GM21423 (cell line): ENCODE measurements around the gene PDK2.

Experiments used
- ATAC-seq: cut with Tn5 transposase; IDR thresholded peaks from one replicate; pipeline ENCODE4 v1.9.1; 2021; ENCODE audit warnings: mild to moderate bottlenecking, moderate library complexity; ENCODE audit not compliant: unreplicated experiment

The PDK2 gene

DNA sequence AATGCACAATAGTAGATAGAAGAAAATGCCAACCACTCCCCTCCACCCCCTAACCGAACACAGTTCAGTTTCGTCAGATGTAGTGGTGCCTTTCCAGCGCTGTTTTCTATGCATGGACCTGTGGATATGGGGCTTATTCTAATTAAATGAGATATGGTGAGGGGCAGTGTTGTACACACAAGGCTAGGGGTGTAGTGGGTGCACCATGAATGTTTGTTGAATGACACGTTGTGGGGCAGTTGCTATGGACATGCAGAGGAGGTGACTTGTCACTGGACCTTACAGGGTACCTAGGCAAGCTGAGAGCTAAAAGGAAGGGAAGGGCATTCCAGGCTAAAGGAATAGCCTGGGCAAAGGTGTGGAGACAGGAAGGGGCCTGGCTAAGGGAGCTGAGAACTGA is 3.4 kb downstream of the PDK2 start:
- no peak for ATAC-seq

DNA sequence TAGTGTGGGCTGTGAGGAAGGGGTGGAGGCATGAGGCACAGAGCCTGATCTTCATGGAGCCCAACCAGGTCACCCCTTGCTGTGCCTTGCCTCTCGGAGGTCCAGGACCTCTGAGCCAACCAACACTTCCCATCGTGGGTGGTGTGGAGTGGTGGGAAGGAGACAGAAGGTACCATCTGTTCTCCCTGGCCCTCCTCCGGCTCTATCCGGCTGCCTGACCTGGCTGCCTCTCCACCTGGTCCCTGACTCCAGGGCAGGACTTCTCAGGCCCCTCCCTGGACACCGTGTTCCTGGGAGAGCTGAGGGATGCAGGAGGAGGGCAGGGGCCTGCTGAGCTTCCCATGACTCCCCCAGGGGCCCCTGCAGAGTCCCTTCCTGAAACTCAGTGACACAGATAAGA is 3.9 kb downstream of the PDK2 start:
- ATAC-seq, result no peak

DNA sequence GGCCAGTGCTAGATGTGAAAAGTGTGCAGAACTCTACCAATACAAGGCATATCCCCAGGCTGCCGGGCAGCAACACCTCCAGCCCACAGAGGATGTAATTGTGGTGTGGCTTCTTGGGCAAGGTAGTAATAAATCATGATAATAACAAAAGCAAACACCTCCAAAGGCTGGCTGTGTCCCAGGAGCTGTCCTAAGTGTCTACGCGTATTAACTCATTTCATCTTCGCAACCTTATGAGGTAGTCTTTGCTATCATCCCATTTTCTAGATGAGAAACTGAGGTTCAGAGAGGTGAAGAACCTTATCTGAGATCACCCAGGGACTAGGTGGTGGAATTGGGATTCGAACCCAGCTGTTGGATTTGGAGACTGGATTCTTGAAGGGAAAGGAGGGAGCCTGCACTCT is 5.3 kb downstream of the PDK2 start:
- no peak for ATAC-seq

DNA sequence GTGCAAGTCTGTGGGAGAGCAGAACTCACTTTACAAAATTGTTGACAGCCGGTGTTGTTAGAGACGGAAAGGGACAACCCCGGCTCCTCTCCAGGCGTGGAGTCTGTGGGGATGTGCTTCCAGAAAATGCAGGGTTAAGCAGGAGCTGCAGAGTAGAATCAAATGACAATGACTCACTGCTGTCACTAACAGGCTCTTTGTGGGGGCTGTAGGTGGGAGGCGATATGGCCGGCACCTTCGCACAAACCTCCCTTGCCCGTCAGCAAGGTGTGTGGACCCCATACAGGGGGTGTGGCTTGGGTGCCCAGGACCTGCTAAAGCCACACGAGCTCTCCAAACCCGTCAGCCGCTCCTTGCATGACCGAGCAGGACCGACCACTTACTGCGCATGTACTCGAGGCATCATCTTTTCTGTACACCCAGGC is 5.8 kb downstream of the PDK2 start:
- no peak for ATAC-seq

DNA sequence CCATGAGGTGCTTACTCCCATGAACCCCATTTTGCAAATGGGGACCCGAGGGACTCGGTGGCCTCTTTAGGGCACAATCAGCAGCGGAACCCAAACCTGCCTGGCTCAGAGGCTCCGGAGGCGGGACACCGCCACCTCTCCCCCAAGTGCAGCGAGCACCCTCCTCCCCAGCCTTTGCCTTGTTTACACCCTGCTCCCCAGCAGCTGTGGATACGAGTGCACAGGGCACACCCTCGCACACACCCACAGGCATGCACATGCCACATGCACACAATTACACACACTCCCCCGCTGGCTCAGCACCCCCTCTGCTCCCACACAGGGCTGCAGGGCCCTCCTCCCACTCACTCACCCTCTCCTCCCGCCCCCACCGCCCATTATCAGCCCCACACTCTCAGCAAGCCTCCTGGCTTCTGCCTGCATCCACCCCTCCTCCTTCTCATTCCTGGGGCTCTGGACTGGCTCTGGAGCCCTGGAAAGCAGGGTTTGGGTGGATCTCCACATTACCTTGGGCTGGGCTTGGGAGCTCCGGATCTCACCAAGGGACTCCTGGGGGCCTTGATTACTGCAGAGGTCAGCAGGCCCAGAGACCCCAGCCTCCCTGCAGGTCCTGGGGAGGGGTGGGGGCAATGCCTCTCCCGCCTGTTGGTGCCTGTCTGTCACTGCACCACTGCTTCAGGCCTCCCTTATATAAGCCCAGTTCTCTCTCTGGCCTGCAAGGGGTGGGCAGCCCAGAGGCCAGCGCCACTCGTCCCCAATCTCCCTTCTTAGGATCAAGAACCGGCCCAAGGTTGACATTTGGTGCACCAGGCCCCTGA is 6.4 kb downstream of the PDK2 start:
- no peak for ATAC-seq

DNA sequence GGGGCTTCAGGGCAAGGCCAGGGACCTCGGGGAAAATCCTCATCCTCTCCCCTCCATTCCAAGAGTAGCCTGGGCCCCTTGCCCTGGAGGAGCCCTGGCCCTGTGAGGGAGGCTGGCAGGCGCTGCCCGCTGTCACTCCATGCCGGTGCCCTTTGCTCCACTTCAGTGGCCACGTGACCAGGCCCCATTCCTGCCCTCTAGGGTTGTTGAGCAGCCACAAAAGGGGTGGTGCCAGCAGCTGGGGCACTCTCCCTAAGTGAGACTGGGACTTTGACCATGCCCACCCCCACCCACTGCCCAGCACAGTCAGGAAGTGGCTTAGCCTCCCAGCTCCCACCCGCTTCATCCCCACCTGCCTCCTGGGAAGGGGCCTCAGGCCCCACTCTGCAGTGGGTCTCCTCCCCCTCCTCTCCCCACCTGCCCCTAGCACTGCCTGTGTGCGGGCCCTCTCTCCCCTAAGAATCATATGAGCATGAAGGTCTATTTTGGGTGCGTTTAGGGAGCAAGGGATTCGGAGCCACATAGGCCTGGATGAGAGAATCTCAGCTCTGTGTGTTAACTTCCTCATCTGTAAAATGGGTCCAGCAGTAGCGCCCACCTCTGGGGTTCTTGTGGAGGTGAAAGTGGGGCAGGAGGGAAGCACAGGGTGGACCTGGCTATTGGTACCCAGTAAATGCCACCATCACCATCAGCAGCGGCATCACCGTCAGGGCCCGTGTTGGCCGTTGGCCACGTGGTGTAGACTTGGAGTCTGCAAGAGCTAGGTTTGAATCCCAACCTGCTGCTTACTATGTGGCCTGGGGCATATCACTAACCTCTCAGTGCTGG is 7.2 kb downstream of the PDK2 start:
- no peak for ATAC-seq

DNA sequence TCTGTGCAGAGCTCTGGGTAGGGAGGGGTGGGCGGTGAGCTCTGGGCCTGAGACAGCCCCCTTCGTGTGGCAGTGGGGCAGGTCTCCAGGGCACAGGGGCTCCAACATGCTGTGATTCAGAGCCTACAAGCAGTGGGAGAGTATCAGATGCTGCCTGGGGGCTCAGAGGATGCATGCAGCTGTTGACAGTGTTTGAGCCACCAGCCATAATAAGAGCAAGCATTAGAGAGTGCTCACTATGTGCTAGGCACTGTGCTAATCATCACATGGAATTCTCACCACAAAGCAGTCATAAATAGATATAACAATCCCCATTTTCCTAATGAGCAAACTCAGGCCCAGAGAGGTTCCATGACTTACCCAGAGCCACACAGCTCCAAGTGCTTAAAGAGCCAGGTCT is 8.1 kb downstream of the PDK2 start:
- no peak for ATAC-seq

DNA sequence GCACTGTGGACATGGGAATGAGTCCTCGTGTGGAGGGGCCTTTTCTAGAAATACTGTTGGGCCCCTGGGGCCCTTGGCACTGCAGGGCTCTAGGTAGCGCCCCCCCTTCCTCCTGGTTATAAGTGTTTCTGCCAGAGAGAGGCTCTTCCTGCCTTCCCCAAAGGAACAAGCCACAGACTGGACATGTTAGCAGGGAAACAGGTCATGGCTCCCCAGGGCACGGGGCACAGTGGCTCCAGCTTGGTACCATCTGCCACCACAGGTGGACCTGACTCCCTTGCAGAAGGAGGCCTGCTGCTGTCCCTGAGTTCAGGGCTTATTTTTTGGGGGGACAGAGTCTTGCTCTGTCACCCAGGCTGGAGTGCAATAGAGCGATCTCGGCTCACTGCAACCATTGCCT is 8.8 kb downstream of the PDK2 start:
- no peak for ATAC-seq

DNA sequence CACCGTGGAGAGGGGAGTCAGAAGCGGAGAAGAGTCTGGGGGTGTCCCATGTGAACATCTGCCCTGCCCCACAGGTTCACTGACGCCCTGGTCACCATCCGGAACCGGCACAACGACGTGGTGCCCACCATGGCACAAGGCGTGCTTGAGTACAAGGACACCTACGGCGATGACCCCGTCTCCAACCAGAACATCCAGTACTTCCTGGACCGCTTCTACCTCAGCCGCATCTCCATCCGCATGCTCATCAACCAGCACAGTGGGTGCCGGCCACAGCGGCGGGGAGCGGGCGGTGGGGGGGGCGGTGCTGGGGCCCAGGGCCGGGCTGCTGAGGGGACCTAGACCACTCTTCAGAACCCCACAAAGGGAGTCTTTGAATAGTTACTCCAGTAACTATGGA is 10.7 kb downstream of the PDK2 start:
- no peak for ATAC-seq

DNA sequence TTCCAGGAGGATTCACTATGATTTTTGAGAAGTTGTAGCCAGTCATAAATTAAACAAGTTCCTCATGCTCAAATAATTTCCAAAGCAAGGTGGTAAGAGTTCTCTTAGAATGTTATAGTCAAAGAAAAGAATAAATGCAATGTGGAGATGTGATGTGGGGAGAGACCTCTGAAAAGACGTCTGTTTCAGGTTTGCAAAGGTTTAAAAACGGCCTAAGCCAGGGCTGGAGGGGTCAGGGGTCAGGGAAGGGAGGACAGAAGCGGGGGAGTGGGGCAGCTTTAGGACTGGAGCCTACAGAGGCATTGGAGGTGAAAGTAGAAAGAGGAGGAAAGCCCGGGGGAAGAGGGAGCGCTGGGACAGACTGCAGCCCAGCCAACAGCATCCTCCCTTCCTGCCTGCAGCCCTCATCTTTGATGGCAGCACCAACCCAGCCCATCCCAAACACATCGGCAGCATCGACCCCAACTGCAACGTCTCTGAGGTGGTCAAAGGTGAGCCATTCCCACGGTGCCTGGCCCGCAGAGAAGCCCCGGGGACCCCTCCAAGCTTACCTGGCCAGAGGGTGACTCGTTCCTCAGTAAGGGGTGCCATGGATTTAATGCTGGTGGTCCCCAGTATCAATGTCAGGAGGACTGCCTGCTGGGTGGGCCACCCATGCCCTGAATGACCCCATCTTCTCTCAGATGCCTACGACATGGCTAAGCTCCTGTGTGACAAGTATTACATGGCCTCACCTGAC is 11.4 kb downstream of the PDK2 start:
- ATAC-seq, result no peak

DNA sequence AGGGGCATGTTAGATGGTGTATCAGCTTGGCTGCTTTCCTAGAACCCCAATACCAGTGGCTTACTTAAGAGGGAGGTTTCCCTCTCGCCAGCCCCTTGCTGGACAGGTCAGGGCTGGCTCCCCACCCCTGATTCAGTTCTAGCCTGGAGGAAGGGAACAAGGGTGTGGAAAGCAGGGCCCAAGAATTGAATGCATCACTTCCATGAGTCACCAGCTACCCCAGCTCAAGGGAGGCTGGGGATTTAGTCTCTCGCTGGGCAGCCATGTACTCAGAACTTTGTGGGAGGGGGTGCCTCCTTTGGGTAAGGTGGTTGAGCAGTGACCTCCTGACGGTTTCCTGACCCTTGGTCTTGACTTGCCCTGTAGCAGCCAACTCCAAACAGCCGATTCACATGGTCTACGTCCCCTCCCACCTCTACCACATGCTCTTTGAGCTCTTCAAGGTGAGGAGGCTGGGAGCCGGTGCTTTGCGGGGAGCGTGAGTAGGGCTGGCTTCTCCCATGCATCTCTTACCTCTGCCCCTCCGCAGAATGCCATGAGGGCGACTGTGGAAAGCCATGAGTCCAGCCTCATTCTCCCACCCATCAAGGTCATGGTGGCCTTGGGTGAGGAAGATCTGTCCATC is 12.8 kb downstream of the PDK2 start:
- ATAC-seq, result no peak

DNA sequence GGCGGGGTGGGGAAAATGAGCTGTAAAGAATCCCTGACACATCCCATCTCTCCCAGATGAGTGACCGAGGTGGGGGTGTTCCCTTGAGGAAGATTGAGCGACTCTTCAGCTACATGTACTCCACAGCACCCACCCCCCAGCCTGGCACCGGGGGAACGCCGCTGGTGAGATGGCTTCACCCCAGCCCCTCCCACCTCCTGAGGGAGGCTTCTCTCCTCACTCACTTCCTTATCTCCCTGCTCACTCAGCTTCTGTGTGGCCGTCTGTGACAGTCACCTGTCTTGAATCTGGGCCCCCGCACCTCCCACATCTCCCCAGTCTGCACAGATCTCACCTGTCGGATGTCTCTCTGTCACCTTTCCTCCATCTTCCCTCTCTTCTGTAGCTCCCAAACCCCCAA is 13.4 kb downstream of the PDK2 start:
- no peak for ATAC-seq

DNA sequence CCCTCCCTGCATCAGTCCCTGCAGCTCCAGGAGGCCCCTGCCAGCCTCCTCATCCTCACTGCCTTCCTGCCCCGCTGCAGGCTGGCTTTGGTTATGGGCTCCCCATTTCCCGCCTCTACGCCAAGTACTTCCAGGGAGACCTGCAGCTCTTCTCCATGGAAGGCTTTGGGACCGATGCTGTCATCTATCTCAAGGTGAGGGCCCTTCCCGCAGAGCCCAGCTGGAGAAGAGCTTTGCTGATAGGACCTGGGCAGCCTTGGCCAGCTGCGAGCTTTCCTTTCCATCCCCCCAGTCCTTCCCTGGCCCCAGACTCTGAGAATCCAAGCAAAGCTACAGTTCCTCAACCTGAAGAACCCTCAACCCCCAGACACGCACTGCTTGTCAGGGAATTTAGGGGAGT is 14.1 kb downstream of the PDK2 start:
- no peak for ATAC-seq

DNA sequence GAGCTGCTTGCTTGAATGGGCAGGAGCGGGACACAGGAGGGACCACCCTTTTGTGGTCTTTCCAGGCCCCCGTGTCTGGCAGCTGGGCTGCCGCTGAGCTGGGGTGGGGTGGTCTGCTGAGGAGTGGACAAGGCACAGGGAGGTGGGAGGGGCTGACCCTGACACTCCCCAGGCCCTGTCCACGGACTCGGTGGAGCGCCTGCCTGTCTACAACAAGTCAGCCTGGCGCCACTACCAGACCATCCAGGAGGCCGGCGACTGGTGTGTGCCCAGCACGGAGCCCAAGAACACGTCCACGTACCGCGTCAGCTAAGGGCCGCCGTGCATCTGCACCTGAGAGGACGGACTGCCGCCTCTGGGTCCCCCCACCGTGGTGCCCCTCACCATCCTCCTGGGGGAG is 14.6 kb downstream of the PDK2 start:
- no peak for ATAC-seq

DNA sequence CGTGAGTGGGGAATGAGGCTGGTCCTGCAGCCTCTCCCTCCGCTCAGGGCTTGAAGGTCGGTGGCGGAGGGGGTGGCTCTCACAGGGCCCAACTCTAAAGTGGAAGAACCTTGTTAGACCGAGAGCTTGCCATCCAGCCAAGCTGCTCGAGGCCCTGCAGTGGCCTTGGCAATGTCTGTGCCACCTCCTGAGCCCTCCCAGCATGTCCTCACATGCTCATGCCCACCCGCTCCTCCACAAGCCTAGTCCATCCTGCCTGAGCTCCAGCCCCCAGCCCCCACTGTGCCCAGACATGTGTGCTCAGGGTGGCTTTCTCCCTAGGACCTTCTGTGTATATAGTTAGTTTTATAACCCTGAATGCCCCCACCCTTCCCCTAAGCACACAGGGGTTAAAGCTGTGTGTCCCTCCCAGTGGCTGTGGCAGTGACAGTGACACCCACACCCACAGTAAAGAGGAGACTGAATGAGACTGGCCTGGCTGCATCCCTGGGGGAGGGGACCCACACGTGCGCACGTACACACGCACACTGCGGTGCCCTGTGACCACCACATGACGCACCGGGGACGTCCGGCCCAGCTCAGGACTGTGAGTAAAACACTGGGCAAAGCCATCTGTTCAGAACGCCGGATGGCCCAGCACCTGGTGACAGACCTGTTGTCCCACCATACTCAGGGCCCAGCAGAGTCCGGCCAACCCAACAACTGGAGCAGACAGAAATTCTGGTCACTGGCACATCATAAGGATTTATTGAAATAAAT is 15.6 kb downstream of the PDK2 start:
- no peak for ATAC-seq

DNA sequence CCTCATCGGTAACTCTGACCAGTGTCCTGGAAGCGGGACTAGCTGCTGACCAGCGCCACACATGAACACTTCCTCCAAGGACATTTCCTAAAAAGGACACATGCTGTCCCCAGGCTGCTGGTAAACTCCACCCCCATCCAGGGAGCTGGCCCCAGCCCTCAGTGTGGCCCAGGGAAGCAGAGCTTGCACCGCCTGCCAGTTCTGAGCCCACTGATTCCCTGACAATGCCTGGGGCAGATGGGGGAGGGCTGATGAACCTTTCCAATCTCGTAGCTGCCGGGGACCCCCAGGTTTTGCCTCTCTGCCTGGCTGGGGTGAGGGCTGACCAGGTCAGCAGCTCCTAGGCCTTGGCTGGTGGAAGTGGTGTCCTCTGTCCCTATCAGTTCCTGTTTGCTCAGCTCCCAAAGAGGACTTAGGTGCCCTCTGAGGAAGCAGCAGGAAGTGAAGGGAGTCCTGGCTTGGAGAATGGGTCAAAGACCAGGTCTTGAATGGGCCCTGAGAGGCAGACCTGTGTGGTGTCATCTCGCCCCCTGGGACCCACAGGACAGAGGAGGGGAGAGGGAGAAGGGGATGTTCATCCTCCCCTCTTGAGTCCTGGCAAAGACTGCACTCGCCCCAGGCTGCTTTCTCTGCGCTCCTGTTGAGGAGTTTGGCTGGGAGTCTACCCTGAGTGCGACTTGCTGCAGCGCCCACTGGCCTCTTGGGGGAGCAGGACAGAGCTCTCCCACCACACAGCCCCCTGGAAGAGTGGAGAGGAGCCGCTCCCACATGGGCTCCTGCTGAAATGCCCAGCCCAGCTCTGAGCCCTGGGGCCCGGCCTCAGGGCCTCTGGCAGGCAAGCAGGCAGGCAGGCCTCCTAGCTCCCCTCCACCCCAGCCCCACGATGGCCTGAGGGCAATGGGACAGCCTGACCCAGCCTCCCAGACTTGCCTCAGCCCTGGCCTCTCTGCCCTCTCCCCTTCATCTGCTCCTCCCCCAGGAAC is 16.8 kb downstream of the PDK2 start:
- ATAC-seq, result no peak

DNA sequence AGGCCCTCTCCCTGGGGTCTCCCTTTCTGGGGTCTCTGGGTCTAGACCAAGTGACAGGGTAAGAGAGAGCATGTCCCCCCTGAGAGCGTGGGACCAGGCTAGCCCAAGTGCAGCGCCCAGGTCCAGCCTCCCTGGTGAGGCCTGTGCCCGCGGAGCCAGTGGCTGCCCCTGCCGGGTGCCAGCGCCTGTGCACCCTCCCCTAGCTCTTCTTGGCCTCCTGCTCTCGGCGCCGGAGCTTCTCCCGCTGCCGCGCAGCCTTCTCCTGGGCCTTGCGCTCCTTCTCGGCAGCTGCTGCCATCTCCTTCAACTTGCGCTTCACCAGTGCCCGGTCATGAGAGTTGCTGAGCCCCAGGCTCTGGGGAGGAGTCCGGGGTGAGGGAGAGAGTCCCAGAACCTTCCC is 17.5 kb downstream of the PDK2 start:
- no peak for ATAC-seq

DNA sequence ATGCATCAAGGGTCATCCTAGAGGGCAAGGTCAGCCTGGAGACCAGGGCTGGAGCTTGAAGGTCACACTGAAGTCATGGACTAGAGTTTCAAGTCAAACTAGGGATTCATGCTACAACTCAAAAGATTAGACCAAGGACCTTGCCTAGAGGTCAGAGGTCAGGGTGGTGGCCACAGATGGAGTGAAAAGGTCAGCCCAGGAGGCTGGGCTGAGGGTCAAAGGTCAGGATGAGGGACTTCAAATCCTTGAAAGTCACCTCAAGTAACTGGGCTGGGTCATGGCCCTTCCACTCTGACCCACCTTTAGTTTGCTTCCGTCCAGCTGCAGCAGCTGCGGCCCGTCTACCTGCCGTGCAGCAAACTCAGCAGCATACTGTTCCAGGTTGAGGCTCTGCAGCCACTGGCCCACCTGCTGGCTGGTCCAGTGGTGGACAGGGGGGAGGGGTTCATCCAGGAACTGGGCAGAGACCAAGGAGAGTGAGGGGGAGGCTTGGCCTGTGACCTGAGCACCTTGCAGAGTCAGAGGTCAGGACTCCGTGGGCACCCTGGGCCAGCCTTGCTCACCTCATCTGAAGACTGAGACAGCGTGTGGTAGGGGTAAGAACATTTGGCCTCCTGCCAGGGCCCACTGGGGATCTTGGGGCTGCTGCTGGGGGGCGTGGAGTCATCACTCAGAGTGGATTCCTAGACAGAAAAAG is 18.6 kb downstream of the PDK2 start:
- ATAC-seq, result no peak

DNA sequence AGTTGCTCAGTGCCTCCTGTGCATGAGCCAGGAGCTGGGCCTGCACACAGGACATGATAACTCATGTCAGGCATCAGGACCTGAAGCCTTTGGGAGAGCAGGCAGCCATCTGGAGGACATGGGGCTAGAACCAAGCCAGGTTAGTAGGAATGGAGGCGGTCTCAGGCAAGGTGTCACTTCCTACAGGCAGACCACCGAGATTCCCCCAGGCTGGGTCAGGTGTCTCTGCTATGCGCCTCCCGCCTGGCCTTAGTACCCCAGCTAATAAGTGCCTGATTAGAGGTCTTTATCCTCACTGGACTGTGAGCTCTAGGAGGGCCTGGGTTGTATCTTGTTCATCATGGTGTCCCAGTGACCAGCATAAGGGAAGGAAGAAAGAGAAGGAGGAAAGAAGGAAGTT is 19.2 kb downstream of the PDK2 start:
- no peak for ATAC-seq
